ENCODE results near the gene PCDHGB1.
A peak's percentile ranks its signal among the peaks of the same experiment; 100 is the strongest.
"Not testable (repeated sequence)": the region's sequence is repeated elsewhere in the genome, so short reads cannot be mapped to it uniquely, and the experiment has no call there.

Gene PCDHGB1

DNA sequence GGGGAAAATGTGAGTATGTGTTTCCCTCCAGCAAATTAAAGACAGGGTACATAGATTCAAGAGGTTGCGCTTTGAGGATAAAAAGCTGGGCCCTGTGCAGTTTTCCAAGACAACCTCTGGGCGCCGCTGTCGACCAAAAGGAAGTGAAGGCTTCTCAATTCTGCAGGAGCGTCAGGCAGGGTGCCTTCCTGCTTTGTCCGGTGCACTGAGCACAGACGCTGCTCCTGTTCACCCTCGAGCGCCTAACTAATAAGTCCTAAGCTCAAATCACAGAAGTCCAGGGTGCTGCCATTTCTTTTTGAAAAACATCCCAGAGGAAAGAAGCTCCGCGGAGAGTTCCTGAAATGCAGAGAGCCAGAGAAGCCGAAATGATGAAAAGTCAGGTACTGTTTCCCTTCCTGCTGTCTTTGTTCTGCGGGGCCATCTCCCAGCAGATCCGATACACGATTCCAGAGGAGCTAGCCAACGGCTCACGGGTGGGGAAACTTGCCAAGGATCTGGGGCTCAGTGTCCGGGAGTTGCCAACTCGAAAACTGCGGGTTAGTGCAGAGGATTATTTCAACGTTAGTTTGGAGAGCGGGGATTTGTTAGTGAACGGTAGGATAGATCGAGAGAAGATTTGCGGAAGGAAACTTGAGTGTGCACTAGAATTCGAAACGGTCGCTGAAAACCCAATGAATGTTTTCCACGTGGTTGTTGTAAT is at the start of gene PCDHGB1:
Gene PCDHGB1, plus strand, starts transcription at position 183 of the 703 bp plus-strand sequence. Its CDS starts 162 bp downstream, at position 345.
- peak; percentile 77 for DNase-seq

DNA sequence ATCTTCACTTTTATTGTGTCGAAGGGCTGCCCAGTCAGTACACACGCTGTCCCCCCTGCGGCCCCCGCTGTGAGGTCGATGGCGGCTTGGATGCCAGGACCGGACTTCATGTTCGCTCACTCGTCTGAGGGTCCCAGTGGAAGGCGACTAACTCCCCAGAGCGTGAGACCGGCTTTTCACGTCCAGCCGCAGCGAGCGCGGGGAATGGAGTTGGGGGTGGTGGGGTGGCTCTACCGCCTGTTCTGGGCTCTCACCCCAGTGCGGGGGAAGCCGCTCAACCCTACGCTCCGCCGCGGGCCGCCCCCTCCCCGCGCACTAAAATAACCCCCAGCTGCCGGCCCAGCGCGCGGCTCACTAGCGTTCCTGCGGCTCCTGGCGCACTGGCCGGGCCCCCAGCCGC is 46.1 kb upstream of the PCDHGB1 start, which contains the start of gene SLC25A2:
Gene SLC25A2, minus strand, starts transcription at position 294 of the 400 bp plus-strand sequence. Its CDS starts 184 bp downstream, at position 110.
- DNase-seq: no peak

DNA sequence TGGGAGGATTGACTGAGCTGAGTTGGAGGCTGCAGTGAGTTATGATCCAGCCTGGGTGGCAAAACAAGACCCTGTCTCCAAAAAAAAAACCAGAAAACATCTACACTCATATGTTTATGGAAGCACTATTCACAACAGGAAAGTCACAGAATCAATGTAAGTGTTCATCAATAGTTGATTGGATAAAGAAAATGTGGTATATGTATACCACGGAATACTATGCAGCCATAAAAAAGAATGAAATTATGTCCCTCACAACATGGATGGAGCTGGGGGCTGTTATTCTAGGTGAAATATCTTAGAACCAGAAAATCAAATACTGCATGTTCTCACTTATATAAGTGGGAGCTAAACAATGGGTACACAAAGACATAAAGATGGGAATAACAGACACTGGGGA is 43.3 kb upstream of the PCDHGB1 start:
- DNase-seq: no peak

DNA sequence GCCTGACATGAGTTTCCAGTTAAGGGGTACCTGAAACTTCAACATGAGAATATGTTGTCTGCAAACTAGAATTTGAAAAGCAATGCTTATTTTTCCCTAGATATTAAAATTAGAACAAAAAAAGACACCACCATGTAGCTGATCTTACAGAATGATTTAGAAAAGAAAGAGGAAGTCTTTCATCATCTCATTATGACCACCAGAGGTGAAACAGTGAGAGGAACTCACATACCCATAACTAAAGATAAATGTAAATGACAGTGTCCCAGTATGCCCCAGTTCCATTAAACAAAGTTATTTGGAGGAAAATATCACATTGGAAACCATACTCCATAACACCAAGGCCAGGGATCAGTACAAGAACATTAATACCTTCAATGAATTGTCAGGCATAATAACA is 36.2 kb upstream of the PCDHGB1 start:
- DNase-seq: no peak

DNA sequence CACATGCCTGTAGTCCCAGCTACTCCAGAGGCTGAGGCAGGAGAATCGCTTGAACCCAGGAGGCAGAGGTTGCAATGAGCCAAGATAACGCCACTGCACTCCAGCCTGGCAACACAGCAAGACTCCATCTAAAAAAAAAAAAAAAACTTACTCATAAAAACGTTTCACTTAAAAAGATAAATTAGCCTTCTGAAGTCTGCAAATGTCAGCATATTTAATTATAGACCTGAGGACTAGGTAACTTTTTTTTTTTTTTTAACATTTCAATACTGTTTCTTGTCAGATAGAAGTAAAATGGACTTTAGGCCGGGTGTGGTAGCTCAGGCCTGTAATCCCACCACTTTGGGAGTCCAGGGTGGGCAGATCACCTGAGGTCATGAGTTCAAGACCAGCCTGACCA is 32.9 kb upstream of the PCDHGB1 start:
- not testable (repeated sequence) for DNase-seq

DNA sequence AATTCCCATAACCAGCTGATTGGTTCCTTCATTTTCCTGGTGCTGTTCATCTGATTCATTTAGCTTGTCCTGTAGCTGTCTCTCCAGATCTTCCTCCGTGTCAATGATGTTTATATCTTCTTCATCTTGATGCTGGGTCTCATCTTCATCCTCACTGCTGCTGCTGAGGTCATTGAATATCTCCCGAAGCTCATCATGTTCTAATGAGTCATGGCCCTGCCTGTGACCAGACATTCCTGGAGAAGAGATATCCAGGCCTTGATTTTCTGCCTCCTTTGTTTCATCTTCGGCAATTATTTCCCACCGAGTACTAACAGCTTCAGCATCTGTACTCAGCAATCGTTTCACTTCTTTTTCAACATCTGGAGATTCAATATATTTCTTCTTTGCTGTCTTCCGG is 30.7 kb upstream of the PCDHGB1 start:
- DNase-seq: no peak

DNA sequence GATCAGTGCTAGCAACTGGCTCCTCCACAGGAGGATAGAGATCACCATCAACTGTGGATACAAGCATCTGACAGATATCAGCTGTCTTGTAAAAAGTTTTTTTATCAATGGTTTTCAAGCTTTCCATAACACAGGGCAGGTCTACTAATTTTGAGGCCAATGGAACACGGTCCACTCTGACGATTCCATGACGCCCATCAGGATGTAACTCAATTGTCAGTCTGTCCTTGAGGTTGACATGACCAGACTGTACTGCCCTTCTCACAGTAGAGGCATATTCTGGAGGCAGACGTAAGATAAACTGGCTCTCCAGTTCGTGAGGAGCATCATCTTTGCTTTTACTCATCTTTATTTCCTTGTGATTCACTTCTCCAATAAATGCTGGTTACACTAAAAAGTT is 30.2 kb upstream of the PCDHGB1 start:
- no peak for DNase-seq

DNA sequence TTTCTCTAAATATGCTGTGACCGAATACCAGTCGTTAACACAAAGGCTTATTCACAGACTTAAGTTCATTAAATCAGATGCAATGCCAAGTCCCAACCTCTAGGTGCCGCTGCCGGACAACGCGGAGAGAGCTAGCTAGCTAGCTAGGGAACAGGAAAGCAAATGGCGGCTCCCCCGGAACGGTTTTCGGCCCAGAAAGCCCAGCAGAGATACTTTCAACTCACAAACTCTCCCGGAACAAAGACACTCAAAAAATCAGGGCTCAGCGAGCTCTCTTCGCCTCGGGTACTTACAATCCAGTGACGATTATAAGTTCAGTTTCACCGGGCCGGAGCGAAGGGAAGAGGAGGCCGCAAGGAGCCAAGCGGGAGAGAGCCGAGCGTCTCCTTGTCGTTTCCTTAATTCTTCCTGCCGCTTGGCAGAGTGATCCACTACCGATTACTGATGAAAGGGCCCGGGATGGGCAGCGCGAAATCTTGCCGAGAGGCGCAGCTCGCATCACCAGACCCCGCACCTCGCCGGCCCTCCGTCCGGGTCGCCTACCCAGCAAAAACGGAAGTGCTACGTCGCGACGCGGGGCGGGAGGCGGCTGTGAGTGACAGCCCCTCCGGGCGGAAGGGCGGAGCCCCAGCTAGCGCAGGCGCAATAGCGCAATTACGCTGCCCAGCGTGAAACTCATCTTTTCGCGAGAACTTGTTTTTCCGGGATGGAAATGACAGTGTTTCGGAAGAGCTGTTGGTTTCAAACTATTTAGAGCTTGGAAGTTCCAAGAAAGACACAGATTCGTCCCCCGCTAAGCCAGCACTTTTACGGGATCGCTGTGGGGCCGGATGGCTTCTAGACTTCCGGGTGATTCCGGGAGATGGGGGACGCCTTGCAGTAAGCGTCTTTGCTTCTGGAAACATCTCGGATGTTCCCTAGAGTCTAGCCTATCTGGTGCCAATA is 29.4 kb upstream of the PCDHGB1 start, which contains the start of gene TAF7:
Gene TAF7, minus strand, starts transcription at position 560 of the 945 bp plus-strand sequence. CDS start 740 bp downstream, outside the sequence.
- DNase-seq: peak; percentile 95

DNA sequence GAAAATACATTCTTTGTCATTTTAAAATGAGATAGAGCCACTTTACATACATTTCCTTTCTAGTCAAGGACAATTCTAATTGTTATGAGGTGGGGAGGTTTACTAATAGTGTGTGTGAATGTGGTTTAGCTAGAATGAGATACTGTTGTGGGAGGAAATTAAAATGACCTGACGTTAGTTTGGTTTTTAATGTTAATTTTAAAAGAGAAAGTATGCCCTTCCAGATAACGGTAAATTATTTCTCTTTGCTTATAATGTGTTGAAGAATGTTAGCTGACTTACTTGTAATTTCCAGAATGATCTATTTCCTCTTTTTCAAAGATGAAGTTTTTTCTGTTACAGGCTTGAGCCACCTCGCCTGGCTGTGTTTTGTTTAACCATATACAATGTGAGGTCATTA is 27.6 kb upstream of the PCDHGB1 start:
- no peak for DNase-seq

DNA sequence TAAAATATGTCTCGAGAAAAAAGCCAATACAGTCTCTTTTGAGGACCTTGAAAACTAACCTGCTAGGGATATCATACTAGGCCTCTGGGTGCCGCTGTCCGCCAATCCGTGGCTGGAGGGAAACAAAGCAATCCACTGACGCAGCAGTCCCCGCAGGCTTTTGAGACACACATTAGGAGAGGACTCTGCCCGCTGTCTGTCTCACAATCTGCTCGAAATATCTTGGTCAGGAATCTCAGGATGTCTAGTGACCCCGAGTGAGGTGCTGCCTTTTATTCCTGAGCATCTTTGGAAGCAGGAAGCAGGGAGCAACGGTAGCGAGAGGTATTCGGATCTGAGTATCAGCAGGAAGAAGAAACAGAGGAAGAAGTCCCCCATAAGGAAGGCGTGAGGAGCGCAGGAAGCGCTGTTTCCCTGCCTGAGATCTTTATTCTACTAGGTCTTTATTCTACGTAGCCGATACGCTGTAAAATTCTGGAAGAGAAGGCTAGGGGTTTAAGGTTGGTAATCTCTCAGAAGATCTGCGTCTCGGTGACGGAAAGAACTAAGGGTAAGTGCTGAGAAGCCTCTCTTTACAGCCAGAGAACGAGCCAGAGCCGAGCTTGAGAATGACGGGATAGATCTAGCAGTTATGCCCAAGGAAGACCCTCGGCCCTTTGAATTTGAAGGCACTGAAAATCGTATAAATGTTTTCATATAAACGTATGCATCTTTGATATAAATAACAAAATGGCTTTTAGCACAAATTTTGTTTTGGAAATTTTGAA is 23.6 kb upstream of the PCDHGB1 start:
- peak; percentile 87 for DNase-seq

DNA sequence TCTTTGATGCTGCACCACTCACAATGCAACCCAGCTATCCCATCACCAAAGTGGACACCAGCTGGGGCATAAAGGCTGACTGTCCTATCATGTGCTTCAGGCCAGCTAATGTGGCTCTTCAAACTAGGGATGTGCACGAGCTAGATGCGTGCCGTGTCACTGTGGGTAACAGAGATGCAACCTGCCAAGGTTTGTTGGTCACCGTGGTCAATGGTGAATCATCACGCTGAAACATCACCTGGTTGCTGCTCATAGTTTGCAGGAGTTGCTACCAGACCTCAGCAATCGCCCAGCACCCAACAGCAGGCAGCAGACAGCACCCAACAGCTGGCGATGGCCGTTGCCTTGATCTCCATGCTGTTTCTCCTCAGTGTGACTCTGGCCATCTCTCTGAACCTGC is 21.7 kb upstream of the PCDHGB1 start:
- DNase-seq: no peak

DNA sequence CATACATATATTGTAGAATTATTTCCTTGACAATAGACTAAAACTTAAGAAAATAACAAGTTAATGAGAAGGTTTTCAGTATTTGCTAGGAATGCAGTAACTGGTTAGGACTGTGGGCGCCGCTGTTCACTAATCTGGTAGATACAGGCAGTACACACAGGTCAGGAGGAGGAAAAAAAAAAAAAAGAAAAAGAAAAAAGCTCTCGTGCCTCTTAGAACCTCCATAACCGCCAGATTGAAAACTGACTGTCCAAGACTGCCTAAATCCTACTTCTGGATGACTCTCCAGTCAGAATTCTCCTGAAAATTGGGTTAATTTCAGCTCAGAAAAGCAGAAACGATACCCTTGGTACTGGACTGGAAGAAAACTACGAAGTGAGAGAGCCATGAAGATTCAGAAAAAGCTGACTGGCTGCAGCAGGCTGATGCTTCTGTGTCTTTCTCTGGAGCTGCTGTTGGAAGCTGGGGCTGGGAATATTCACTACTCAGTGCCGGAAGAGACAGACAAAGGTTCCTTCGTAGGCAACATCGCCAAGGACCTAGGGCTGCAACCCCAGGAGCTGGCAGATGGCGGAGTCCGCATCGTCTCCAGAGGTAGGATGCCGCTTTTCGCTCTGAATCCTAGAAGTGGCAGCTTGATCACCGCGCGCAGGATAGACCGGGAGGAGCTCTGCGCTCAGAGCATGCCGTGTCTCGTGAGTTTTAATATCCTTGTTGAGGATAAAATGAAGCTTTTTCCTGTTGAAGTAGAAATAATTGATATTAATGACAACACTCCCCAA is 19.4 kb upstream of the PCDHGB1 start, which contains the start of gene PCDHGA1:
Gene PCDHGA1, plus strand, starts transcription at position 216 of the 782 bp plus-strand sequence.
- DNase-seq: peak; percentile 63

DNA sequence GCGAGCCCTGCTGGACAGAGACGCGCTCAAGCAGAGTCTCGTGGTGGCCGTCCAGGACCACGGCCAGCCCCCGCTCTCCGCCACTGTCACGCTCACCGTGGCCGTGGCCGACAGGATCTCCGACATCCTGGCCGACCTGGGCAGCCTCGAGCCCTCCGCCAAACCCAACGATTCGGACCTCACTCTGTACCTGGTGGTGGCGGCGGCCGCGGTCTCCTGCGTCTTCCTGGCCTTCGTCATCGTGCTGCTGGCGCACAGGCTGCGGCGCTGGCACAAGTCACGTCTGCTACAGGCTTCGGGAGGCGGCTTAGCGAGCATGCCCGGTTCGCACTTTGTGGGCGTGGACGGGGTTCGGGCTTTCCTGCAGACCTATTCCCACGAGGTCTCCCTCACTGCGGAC is 17.3 kb upstream of the PCDHGB1 start:
- DNase-seq: not testable (repeated sequence)

DNA sequence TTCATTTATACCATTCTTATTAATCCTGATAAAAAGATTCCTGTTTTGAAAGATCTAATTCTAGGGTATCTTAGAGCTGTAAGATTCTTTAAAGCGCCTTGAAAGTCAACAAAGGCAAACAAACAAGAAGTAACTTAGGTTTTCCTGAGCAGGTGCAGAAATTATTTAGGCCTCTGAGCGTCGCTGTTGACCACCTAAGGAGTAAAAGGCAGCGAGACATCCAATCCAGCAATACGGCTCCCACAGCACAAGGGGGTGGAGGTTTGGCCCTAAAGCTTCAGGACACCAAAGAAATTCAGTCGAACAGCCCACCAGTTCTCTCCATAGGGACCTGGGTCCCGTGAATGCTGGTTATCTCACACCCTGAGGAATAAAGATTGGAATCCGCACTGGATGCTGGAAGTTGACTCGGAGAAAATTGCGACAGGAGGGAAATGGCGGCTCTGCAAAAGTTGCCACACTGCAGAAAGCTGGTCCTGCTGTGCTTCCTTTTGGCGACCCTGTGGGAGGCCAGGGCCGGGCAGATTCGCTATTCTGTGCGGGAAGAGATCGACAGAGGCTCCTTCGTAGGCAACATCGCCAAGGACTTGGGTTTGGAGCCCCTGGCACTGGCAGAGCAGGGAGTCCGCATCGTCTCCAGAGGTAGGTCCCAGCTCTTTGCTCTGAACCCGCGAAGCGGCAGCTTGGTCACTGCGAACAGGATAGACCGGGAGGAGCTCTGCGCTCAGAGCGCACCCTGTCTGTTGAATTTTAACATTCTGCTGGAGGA is 11.2 kb upstream of the PCDHGB1 start, which contains the start of gene PCDHGA2:
Gene PCDHGA2, plus strand, starts transcription at position 223 of the 769 bp plus-strand sequence.
- peak; percentile 65 for DNase-seq

DNA sequence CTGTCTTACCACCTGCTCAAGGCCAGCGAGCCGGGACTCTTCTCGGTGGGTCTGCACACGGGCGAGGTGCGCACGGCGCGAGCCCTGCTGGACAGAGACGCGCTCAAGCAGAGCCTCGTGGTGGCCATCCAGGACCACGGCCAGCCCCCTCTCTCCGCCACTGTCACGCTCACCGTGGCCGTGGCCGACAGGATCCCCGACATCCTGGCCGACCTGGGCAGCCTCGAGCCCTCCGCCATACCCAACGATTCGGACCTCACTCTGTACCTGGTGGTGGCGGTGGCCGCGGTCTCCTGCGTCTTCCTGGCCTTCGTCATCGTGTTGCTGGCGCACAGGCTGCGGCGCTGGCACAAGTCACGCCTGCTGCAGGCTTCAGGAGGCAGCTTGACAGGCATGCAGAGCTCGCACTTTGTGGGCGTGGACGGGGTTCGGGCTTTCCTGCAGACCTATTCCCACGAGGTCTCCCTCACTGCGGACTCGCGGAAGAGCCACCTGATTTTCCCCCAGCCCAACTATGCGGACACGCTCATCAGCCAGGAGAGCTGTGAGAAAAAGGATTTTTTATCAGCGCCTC is 9.0 kb upstream of the PCDHGB1 start:
- DNase-seq: not testable (repeated sequence)

DNA sequence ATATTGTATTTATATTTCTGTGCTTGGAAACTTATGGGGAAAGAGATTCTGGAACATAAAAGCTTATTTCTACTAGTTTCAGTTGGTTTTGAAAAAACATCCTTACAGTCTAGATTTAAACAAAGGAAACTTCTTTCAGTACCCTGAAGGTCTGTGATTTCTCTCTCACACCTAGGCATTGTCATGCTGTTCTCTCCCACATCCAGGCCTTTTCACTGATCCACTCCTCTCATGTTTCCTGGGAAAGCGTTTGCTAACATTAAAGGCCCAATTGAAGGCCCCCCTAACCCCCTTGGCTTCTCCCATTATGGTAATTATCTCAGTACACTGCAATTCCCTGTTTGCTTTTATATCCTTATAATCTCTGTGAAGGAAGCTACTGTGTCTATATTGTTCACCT is 7.1 kb upstream of the PCDHGB1 start:
- no peak for DNase-seq

DNA sequence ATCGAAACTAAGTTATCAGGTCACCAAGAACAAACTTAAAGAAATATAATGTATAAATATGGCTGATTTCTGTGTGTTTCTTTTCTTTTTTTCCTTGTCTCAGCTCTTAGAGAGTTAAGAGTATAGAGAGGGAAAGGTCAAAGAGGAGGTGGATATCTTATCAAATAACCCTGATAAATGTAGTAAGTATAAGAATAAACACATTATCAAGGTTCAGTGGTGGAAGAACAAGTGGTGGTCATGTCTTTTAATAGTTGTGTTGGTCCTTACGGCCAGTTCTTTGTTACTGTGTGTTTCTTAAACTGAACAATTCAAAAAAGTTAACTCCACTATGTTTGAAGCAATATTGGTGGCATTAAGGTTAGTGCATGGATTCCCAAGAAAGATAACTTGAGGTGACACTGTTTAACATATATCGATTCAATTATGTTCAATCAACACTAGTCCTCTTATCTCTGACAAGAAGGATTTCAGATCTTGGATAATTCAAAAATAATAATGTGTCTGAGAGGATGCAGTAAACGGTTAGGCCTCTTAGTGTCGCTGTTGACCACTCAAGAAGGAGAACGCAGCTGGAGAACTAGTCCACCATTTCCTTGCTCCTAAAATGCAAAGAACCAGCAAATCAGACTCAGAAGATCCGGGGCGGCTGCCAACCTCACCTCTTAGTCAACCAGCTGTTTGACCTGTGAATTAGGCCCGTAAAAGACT is 6.5 kb upstream of the PCDHGB1 start, which contains the start of gene PCDHGA3:
Gene PCDHGA3, plus strand, starts transcription at position 588 of the 711 bp plus-strand sequence. CDS start 205 bp downstream, outside the sequence.
- peak; percentile 41 for DNase-seq

DNA sequence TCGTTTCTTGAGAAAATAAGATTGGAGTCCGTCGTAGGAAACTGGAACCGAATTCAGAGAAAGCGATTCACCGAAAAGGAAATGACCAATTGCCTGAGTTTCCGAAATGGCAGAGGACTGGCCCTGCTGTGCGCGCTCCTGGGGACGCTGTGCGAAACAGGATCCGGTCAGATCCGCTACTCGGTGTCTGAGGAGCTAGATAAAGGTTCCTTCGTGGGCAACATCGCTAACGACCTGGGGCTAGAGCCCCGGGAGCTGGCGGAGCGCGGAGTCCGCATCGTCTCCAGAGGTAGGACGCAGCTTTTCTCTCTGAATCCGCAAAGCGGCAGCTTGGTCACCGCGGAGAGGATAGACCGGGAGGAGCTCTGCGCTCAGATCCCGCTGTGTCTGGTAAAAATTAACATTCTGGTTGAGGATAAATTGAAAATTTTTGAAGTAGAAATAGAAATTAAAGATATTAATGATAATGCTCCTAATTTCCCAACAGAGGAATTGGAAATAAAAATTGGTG is 5.9 kb upstream of the PCDHGB1 start:
- no peak for DNase-seq

DNA sequence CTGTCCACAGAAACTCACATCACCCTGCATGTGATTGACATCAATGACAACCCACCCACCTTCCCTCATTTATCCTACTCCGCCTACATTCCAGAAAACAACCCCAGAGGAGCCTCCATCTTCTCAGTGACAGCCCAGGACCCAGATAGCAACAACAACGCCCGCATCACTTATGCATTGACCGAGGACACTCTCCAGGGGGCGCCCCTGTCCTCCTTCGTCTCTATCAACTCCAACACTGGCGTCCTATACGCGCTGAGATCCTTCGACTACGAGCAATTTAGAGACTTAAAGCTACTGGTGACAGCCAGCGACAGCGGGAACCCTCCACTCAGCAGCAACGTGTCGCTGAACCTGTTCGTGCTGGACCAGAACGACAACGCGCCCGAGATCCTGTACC is 4.6 kb upstream of the PCDHGB1 start:
- DNase-seq: no peak

DNA sequence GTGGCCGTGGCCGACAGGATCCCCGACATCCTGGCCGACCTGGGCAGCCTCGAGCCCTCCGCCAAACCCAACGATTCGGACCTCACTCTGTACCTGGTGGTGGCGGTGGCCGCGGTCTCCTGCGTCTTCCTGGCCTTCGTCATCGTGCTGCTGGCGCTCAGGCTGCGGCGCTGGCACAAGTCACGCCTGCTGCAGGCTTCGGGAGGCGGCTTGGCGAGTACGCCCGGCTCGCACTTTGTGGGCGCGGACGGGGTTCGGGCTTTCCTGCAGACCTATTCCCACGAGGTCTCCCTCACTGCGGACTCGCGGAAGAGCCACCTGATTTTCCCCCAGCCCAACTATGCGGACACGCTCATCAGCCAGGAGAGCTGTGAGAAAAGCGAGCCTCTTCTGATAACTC is 3.9 kb upstream of the PCDHGB1 start:
- not testable (repeated sequence) for DNase-seq

Measured in RPMI8226 (cell line).